ENCODE measurements around the gene LNX1.
"Not testable (repeated sequence)": the region's sequence is repeated elsewhere in the genome, so short reads cannot be mapped to it uniquely, and the experiment has no call there.

The LNX1 gene

DNA sequence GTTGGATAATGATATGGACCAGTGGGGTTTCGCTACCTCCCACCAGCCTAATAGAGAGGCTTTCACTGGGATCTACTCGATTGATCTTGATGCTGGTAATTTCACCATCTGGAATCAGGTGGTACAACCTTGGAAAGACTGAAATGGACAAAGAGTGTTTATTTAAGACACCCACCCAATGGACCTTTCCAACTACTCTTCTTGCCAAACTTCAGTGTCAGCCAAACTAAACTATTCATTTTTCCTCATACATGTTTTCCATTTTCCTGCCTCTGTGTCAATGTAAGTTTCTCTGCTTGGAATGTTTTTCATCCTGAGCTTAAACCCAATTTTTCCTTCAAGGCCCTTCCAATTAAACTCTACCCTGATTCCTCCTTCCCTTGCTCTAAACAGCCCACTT, 92.6 kb downstream of the LNX1 start:
- FAIRE-seq (no peak), DNase-seq (ENCODE audit: low spot score) (no peak)

GRCh38 chr4:53497487-53498244, 93.6 kb downstream of the LNX1 start:
- DNase-seq (ENCODE audit: low spot score) (no peak), FAIRE-seq (no peak)

DNA sequence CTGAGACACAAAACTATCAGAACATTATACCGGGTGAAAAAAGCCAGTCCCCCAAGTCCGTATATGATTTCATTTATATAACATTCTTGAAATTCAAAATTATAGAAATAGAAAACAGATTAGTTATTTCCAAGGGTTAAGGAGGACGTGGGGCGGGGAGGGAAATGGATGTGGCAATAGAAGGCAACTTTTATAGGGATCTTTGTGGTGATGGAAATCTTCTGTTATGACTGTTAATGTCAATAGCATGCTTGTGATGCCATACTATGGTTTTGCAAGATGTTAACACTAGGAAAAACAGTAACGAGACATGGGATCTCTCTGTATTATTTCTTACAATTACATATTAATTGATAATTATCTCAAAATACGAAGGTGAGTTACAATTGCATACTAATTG, 96.4 kb downstream of the LNX1 start:
- DNase-seq (ENCODE audit: low spot score): no peak
- FAIRE-seq: no peak

GRCh38 chr4:53490965-53491622, 100.2 kb downstream of the LNX1 start:
- FAIRE-seq (peak; percentile 74), DNase-seq (ENCODE audit: low spot score) (peak; percentile 36)

DNA sequence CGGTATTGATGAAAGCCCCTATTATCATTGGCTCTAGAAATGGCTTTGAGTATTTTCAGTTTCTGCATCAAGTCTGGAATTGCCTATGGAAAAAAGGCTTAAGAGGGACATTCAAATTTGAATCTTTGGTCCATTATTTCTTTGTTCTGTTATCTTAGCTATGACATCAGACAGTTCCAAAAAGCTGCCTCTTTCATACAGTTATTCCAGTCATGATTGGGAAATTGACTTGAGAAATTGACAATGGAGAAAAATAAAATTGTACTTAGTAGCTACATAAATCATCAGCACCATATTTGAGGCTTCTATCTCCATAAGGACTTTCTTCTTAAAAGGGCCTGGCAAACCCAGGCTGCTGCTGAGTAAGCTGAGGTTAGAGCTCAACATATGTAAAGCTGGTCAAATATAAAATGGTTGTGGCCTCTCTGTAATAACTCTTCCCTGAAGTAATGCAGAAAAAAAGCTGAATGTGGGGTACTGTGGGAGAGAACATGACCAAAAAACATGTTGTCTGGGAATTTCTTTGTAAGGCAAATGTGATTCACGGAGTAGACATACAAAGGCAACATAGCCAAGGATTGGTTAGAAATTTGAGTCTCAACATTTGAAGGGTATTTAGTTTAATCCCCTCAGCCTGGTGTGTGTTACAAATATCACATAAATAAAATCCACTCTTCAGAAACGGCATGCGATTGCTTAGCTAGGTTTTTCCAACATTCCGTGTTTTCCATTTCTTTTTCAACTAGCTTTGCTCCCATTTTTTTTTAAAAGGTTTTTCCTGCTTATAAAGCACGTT, 100.9 kb downstream of the LNX1 start:
- DNase-seq (ENCODE audit: low spot score) (no peak), FAIRE-seq (no peak)

DNA sequence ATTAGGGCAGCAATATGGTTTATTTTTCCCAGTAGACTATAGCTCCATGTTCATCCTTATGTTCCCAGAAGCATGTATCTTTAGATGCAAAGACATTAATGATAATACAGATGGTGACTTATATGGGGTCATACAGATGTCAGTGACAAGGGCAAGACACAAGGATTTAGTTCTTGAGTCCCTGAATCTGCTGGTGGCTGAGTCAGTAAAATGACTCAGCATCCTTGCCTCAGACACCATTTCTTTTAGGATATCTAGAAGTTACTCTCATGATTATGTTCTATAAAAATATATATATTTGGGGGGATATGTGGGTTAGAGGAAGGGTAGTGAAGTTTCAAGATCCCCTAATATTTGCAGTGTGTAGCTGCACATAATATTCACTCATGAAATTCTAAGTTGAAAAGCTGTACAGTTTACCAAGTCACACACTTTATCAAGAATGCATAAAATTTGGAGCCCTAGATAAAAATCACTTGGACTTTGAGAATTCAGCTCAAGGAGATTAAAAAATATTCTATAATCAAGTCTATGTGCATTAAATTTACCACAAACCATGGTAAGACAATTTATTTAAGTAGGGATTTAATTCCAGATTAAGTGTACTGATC, 101.9 kb downstream of the LNX1 start:
- FAIRE-seq (peak; percentile 86), DNase-seq (ENCODE audit: low spot score) (peak; percentile 53)

GRCh38 chr4:53487766-53488165, 103.5 kb downstream of the LNX1 start:
- DNase-seq (ENCODE audit: low spot score) (peak; percentile 19), FAIRE-seq (no peak)

DNA sequence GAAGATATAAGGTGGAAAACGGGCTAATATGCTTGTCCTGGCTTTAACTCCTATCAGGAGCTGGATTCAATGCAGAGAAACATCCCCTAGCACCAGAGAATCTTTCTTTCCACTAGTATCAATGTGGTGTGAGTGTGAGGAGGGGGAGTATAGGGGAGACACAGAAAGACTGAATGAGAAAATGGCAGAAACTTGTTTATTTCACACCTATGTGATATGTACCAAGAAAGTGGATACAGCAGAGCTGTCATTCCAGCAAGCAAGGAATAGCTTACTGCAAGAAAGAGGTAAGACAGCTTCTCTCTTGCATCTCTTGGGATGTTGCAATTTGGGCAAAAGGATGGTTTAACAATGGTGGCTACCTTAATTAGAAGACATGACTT, 105.6 kb downstream of the LNX1 start:
- FAIRE-seq: no peak

GRCh38 chr4:53484911-53485657, 106.2 kb downstream of the LNX1 start:
- FAIRE-seq (no peak), DNase-seq (ENCODE audit: low spot score) (no peak)

More for the DNA sequence above, 105.6 kb downstream of the LNX1 start:
- no peak for DNase-seq (ENCODE audit: low spot score)

GRCh38 chr4:53483250-53483649, 108.0 kb downstream of the LNX1 start:
- DNase-seq (ENCODE audit: low spot score) (no peak), FAIRE-seq (no peak)

GRCh38 chr4:53481586-53481985, 109.7 kb downstream of the LNX1 start:
- FAIRE-seq (no peak), DNase-seq (ENCODE audit: low spot score) (no peak)

GRCh38 chr4:53480909-53481308, 110.4 kb downstream of the LNX1 start:
- no peak for DNase-seq (ENCODE audit: low spot score)
- no peak for FAIRE-seq

GRCh38 chr4:53479736-53480525, 111.4 kb downstream of the LNX1 start:
- peak; percentile 64 for FAIRE-seq
- DNase-seq (ENCODE audit: low spot score): peak; percentile 47

DNA sequence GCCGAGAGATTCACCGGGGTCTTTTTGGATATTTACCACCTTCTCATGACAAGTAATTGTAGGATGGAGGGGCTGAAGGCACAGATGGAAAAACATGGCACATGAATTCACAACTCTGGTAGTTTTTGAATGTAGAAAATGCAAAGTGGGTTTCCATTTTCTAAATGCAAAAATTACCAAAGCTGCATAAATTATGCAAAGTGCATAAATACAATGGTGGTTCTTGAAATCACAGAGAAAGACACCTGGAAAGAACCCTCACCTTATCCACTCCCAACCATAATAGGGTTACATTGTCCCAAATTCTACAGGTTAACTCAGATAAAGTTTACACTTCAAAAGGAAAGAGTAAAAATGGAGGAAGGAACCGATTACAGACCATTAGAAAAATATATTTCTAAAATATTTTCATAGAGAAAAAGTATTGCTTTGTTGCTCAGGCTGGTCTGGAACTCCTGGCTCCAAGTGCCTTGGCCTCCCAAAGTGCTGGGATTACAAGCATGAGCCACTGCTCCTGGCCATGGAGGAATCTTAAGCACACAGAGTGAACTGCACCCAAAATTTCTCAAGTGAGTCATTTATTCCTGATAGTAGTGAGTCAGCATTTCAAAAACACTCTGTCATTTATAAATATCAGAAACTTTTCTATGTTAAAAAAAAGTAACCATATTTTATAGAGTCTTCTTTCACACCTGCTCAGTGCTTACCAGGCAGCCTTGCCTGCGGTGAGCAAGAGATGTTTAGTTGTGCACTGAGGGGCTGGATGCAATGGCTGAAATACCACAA, 112.4 kb downstream of the LNX1 start:
- peak; percentile 66 for DNase-seq (ENCODE audit: low spot score)
- peak; percentile 67 for FAIRE-seq

- DNase-seq (ENCODE audit: low spot score): no peak
- no peak for FAIRE-seq
Observed at GRCh38 chr4:53477636-53478035, 113.7 kb downstream of the LNX1 start.

DNA sequence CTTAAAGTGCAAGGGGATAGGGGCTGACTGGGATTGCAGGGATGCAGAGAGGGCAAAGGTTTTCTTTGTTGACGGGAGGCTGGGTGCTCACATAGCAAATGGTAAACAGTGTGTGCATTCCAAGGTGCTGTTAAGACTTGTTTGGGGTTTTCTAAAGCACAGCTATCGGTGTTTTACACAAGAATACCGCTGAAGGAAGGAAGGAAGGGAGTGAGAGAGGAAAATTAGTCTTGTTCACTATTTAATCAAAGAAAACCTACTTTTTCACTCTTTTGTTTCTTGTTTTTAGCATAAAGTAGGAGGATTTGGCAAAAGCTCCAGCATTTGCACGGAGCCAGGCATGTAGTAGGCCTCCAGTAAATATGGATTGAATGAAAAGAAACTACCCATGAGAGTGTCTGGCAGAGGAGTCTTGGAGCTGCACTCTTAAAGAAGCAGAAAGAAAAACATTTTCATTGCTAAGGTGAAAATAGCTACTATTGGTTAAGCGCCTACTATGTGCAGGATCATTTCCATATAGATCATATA, 114.2 kb downstream of the LNX1 start:
- no peak for DNase-seq (ENCODE audit: low spot score)
- no peak for FAIRE-seq

DNA sequence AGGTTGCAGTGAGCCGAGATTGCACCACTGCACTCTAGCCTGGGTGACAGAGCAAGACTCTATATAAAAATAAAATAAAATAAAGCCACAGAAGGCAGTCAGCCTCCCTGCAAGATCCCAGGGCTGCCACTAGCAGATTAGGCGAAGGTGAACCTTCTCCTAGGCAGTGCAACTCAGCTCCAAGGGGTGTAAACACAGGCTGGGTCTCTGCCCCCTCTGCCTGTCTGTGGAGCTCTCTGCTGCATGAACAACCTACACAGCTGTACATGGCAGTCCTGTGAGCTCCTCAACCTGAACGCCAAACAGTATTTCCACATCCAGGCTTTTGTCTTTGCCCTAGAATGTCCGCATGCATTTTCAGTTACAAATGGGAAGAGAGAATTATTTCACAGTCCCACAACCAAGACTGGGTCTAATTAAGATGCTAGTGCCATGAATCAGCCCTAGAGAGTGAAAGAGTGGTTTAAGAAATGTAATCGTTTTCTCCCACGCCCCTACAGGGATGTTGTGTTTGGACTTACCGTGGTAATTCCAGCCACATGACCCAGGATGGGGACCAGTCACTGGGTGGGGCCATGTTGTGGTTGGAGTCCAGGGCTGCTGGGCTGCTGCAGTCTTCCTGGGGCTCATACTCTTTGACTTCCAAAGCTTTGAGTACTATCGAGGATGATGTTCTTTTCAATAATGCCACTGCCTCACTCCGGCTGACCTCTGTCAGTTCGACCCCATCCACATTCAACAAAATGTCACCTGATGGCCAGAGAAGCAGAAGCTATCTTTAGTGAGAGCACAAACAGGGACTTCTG, 114.9 kb downstream of the LNX1 start:
- peak; percentile 86 for DNase-seq (ENCODE audit: low spot score)
- FAIRE-seq: peak; percentile 73

GRCh38 chr4:53466576-53466975, 124.7 kb downstream of the LNX1 start:
- not testable (repeated sequence) for FAIRE-seq; DNase-seq (ENCODE audit: low spot score)
